ENCODE measurements around the gene WDR70.

The WDR70 gene

GRCh38 chr5:37567566-37567965 is 188.4 kb downstream of the WDR70 start:
- H3K27ac ChIP-seq: no peak overlapping the region
- H3K4me3 ChIP-seq: no peak overlapping the region
- DNase-seq (ENCODE audit: low spot score): no peak
- no peak for TF ChIP-seq CTCF (IDR thresholded peaks at IDR 0.05)

GRCh38 chr5:37568018-37568753 is 189.1 kb downstream of the WDR70 start:
- no peak for TF ChIP-seq CTCF (IDR thresholded peaks at IDR 0.05)
- DNase-seq (ENCODE audit: low spot score): no peak
- Histone ChIP-seq H3K4me3 (no peak overlapping the region), H3K27ac (no peak overlapping the region)

- no peak for TF ChIP-seq CTCF (IDR thresholded peaks at IDR 0.05)
- no peak overlapping the region for H3K27ac ChIP-seq
- no peak overlapping the region for H3K4me3 ChIP-seq
- no peak for DNase-seq (ENCODE audit: low spot score)
Observed at GRCh38 chr5:37568893-37569292, 189.8 kb downstream of the WDR70 start.

GRCh38 chr5:37569466-37569865 is 190.3 kb downstream of the WDR70 start:
- no peak overlapping the region for H3K27ac ChIP-seq
- H3K4me3 ChIP-seq: no peak overlapping the region
- no peak for TF ChIP-seq CTCF (IDR thresholded peaks at IDR 0.05)
- DNase-seq (ENCODE audit: low spot score): no peak

- DNase-seq (ENCODE audit: low spot score): no peak
- no peak for TF ChIP-seq CTCF (IDR thresholded peaks at IDR 0.05)
- no peak overlapping the region for H3K27ac ChIP-seq
- H3K4me3 ChIP-seq: no peak overlapping the region
Observed at GRCh38 chr5:37570597-37570996, 191.5 kb downstream of the WDR70 start.

GRCh38 chr5:37571985-37572384 is 192.9 kb downstream of the WDR70 start:
- no peak for TF ChIP-seq CTCF (IDR thresholded peaks at IDR 0.05)
- no peak for DNase-seq (ENCODE audit: low spot score)
- H3K27ac ChIP-seq: no peak overlapping the region

More at GRCh38 chr5:37571985-37572384, 192.9 kb downstream of the WDR70 start:
- no peak overlapping the region for H3K4me3 ChIP-seq

Data from coronary artery (tissue), 2 donors.